Measurements from ENCODE around the gene TMEM87B. TPM values are rescaled to one million over a fixed set of nuclear protein-coding genes. Genes with fewer than 3 reads are reported as not detected.

TMEM87B gene
- total RNA-seq, 2 donors from 2014 or later: 56.7 to 71.2 TPM

- DNase-seq: no peak
- Histone ChIP-seq H3K9me3 (no peaks in the 10 kb centered on the region), H3K9ac (ENCODE audit: low read depth in 2 of 2, low read length in 2 of 2) (no peak overlapping the region), H3K36me3 (no peaks in the 10 kb centered on the region), H3K27me3 (peaks cover 10% of the 10 kb centered on the region), H3K4me3 (no peak overlapping the region), H3K27ac (no peak overlapping the region), H3K4me1 (no peaks in the 10 kb centered on the region)
- TF ChIP-seq CTCF (IDR thresholded peaks at IDR 0.05): no peak
- intact Hi-C loops (cut with DNase I): no loop called here
Measured at GRCh38 chr2:112144966-112145365, 89.9 kb downstream of the TMEM87B start.

DNA sequence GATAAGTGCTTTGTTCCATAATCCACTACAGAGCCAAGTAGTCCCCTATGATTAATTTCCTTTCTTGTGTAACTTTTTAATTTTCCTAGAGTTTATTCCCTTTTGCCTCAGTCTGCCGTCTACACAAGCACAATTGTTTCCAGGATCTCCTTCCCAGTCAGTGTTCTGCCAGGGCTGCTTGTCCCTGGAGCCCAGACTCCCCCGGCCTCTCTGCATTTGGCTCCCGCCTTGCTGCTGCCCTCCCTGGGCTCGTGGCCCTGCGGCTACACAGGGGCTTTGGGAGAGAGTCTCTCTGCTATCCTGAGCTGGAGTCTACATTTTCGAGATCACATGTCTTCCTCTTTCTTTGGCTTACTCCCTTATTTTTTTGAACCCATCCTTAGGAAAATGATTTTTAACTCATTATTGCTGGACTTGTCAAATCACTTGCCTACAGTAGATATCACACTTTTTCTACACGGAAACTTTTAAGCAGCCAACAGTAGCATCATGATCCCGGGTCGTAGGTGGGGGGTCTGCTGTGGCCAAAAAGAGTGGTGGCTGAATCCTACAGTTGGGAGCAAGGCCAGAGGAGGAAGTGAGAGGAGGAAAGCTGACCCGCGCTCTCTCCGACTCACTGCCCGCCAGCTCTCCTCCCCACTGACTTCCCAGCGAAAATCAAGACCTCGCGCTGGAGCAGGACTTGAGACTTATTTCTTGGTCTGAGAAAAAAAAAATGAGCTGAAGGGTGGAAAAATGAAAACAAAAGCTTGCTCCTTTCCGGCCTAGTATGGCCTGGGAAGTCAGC lies 92.5 kb downstream of the TMEM87B start:
- TF ChIP-seq CTCF (IDR thresholded peaks at IDR 0.05): no peak
- Histone ChIP-seq H3K9me3 (no peaks in the 10 kb centered on the region), H3K36me3 (no peaks in the 10 kb centered on the region), H3K4me3 (no peak overlapping the region), H3K9ac (ENCODE audit: low read depth in 2 of 2, low read length in 2 of 2) (no peak overlapping the region), H3K27me3 (no peaks in the 10 kb centered on the region), H3K4me1 (no peaks in the 10 kb centered on the region), H3K27ac (no peak overlapping the region)
- peak; percentile 3 for DNase-seq
- intact Hi-C loops (cut with DNase I): no loop called here

DNA sequence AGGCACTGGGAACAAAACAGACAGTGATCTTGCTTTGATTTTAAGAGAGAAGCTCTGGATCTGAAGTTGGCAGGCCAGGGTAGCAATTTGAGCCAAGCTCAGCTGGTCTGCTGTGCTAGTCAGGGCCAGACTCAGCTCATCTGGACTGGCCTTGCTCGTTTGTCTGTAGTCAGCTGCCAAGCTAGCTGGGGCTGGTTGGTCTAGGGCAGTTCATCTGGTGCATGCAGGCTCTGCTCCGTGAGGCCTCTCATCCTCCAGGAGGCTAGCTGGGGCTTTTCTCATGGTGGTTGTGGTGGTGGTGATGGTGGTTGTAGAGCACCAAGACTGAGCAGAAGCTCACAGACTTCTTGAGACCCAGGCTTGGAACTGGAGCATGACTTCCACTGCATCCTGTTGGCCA lies 93.4 kb downstream of the TMEM87B start:
- Histone ChIP-seq H3K4me1 (no peaks in the 10 kb centered on the region), H3K27me3 (no peaks in the 10 kb centered on the region), H3K36me3 (no peaks in the 10 kb centered on the region), H3K9ac (ENCODE audit: low read depth in 2 of 2, low read length in 2 of 2) (no peak overlapping the region), H3K9me3 (no peaks in the 10 kb centered on the region), H3K27ac (no peak overlapping the region), H3K4me3 (no peak overlapping the region)
- DNase-seq: peak; percentile 3
- no peak for TF ChIP-seq CTCF (IDR thresholded peaks at IDR 0.05)
- intact Hi-C loops (cut with DNase I): no loop called here

DNA sequence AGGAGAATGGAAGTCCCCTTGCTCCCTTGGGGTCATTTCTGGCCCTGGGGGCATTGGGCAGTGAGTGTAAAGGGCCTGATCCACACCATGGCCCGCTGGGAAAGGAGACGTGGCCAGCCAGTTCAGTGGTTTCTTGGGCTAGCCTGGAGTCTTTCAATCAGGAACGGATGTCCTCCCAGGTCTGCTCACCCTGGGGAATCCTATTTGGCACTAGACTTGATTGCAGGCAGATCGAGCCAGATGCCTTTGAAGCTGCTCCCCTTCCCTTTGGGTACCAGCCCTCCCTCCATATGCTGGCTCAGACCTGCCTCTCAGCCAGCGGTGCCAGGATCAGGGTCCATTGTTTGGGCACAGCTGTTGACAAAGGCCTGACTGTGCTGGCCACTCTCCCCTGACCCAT lies 94.1 kb downstream of the TMEM87B start:
- H3K27me3 ChIP-seq: no peaks in the 10 kb centered on the region
- H3K36me3 ChIP-seq: no peaks in the 10 kb centered on the region
- DNase-seq: peak; percentile 14
- H3K9ac ChIP-seq (ENCODE audit: low read depth in 2 of 2, low read length in 2 of 2): no peak overlapping the region
- H3K4me1 ChIP-seq: no peaks in the 10 kb centered on the region
- no peak for TF ChIP-seq CTCF (IDR thresholded peaks at IDR 0.05)
- H3K27ac ChIP-seq: no peak overlapping the region
- no peaks in the 10 kb centered on the region for H3K9me3 ChIP-seq
- no peak overlapping the region for H3K4me3 ChIP-seq
- intact Hi-C loops (cut with DNase I): no loop called here

GRCh38 chr2:112149866-112150435 lies 94.9 kb downstream of the TMEM87B start:
- H3K27ac ChIP-seq: no peak overlapping the region
- H3K36me3 ChIP-seq: no peaks in the 10 kb centered on the region
- peak; percentile 7 for DNase-seq

More at GRCh38 chr2:112149866-112150435, 94.9 kb downstream of the TMEM87B start:
- H3K27me3 ChIP-seq: no peaks in the 10 kb centered on the region
- no peak overlapping the region for H3K9ac ChIP-seq (ENCODE audit: low read depth in 2 of 2, low read length in 2 of 2)
- no peaks in the 10 kb centered on the region for H3K4me1 ChIP-seq
- H3K4me3 ChIP-seq: no peak overlapping the region
- no peaks in the 10 kb centered on the region for H3K9me3 ChIP-seq
- intact Hi-C loops (cut with DNase I): no loop called here
- TF ChIP-seq CTCF (IDR thresholded peaks at IDR 0.05): no peak

All from colonic mucosa (tissue), 4 donors.